ENCODE results near the gene LRRC3. TPM values are rescaled to one million over a fixed set of nuclear protein-coding genes. Genes with fewer than 3 reads are reported as not detected.

Gene LRRC3
- total and polyA plus RNA-seq, 5 donors from 2014 or later, result 0.15 to 1.6 (median 0.39) TPM

- Mint-ChIP-seq H3K9me3 (peaks cover 0 to 9% (median 2%) of the 10 kb centered on the region in 7 donors), H3K27me3 (peaks cover 21% of the 10 kb centered on the region), H3K4me1 (peaks cover 0 to 4% (median 3%) of the 10 kb centered on the region in 4 donors), H3K4me3 (no peak overlapping the region), H3K36me3 (no peaks in the 10 kb centered on the region), H3K27ac (no peak overlapping the region)
- DNase-seq (no peak), ATAC-seq (ENCODE audit: low read depth in 2 of 2) (no peak)
- no peak overlapping the region for H3K4me3 ChIP-seq (ENCODE audit: low read depth, low read length)
- peaks cover 5 to 9% of the 10 kb centered on the region in 2 experiments for H3K9me3 ChIP-seq (ENCODE audit: control insufficient read depth in 2 of 2, low read length in 2 of 2)
- H3K4me1 ChIP-seq (ENCODE audit: control insufficient read depth, insufficient read depth, low read length, poor library complexity, severe bottlenecking), result peaks cover 4% of the 10 kb centered on the region
- no peaks in the 10 kb centered on the region for H3K36me3 ChIP-seq (ENCODE audit: control insufficient read depth, insufficient read depth, low read length)
- no peaks in the 10 kb centered on the region for H3K27me3 ChIP-seq (ENCODE audit: control insufficient read depth, insufficient read depth, low read length)
- H3K27ac ChIP-seq (ENCODE audit: insufficient read depth, low read length, poor library complexity, severe bottlenecking), result no peak overlapping the region
These were observed 4.3 kb upstream of the LRRC3 start for GRCh38 chr21:44450999-44451398.

DNA sequence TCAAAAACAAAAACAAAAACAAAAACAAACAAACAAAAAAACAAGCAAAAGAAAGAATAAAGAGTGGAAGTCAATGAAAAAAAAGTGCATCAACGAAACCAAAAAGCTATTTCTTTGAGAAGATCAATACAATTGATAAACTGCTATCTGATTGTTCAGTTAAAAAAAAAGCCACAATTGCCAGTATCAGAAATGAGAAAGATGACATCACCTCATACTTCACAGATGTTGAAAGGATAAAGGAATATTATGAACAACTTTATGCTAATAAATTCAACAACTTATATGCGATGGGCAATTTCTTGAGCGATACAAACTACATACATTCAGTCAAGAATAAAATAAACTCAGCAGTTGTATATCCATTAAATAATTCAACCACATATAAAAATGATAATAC is 2.2 kb upstream of the LRRC3 start:
- Mint-ChIP-seq H3K36me3 (no peaks in the 10 kb centered on the region), H3K4me3 (peak overlapping the region in 2 of 4 donors; percentile 58 to 69), H3K9me3 (peaks cover 0 to 9% (median 2%) of the 10 kb centered on the region in 7 donors), H3K4me1 (peaks cover 0 to 5% (median 3%) of the 10 kb centered on the region in 4 donors), H3K27me3 (peaks cover 14% of the 10 kb centered on the region), H3K27ac (no peak overlapping the region)
- Histone ChIP-seq H3K4me3 (ENCODE audit: low read depth, low read length) (no peak overlapping the region), H3K9me3 (ENCODE audit: control insufficient read depth in 2 of 2, low read length in 2 of 2) (peaks cover 5 to 9% of the 10 kb centered on the region in 2 experiments), H3K4me1 (ENCODE audit: control insufficient read depth, insufficient read depth, low read length, poor library complexity, severe bottlenecking) (peaks cover 10% of the 10 kb centered on the region), H3K27ac (ENCODE audit: insufficient read depth, low read length, poor library complexity, severe bottlenecking) (no peak overlapping the region), H3K27me3 (ENCODE audit: control insufficient read depth, insufficient read depth, low read length) (no peaks in the 10 kb centered on the region), H3K36me3 (ENCODE audit: control insufficient read depth, insufficient read depth, low read length) (no peaks in the 10 kb centered on the region)
- ATAC-seq (ENCODE audit: low read depth in 2 of 2) (no peak), DNase-seq (no peak)

GRCh38 chr21:44454058-44454457 is 1.3 kb upstream of the LRRC3 start:
- ATAC-seq (ENCODE audit: low read depth in 2 of 2), result no peak
- Histone ChIP-seq H3K4me3 (ENCODE audit: low read depth, low read length) (no peak overlapping the region), H3K36me3 (ENCODE audit: control insufficient read depth, insufficient read depth, low read length) (no peaks in the 10 kb centered on the region), H3K27me3 (ENCODE audit: control insufficient read depth, insufficient read depth, low read length) (no peaks in the 10 kb centered on the region), H3K4me1 (ENCODE audit: control insufficient read depth, insufficient read depth, low read length, poor library complexity, severe bottlenecking) (peaks cover 10% of the 10 kb centered on the region), H3K27ac (ENCODE audit: insufficient read depth, low read length, poor library complexity, severe bottlenecking) (no peak overlapping the region), H3K9me3 (ENCODE audit: control insufficient read depth in 2 of 2, low read length in 2 of 2) (peaks cover 5 to 9% of the 10 kb centered on the region in 2 experiments)
- Mint-ChIP-seq H3K27ac (peak overlapping the region in 2 of 3 donors; percentile 50 to 89), H3K36me3 (no peaks in the 10 kb centered on the region), H3K27me3 (peaks cover 14% of the 10 kb centered on the region), H3K4me1 (peaks cover 0 to 5% (median 2%) of the 10 kb centered on the region in 4 donors), H3K9me3 (peaks cover 0 to 9% (median 2%) of the 10 kb centered on the region in 7 donors), H3K4me3 (peak overlapping the region; percentile 43 to 81 (median 64))
- no peak for DNase-seq

- no peaks in the 10 kb centered on the region for H3K27me3 ChIP-seq (ENCODE audit: control insufficient read depth, insufficient read depth, low read length)
- H3K4me3 ChIP-seq (ENCODE audit: low read depth, low read length), result no peak overlapping the region
- H3K9me3 ChIP-seq (ENCODE audit: control insufficient read depth in 2 of 2, low read length in 2 of 2), result peaks cover 5 to 9% of the 10 kb centered on the region in 2 experiments
- Mint-ChIP-seq H3K27me3 (peaks cover 12% of the 10 kb centered on the region), H3K4me1 (peaks cover 0 to 5% (median under 1%) of the 10 kb centered on the region in 4 donors), H3K27ac (no peak overlapping the region), H3K36me3 (no peaks in the 10 kb centered on the region), H3K4me3 (peak overlapping the region in 3 of 4 donors; percentile 79 to 82 (median 80)), H3K9me3 (peaks cover 0 to 9% (median 2%) of the 10 kb centered on the region in 7 donors)
- peak in 1 of 3 donors; percentile 57 for DNase-seq
- H3K27ac ChIP-seq (ENCODE audit: insufficient read depth, low read length, poor library complexity, severe bottlenecking), result no peak overlapping the region
- peaks cover 10% of the 10 kb centered on the region for H3K4me1 ChIP-seq (ENCODE audit: control insufficient read depth, insufficient read depth, low read length, poor library complexity, severe bottlenecking)
- no peaks in the 10 kb centered on the region for H3K36me3 ChIP-seq (ENCODE audit: control insufficient read depth, insufficient read depth, low read length)
- peak; percentile 33 to 48 for ATAC-seq (ENCODE audit: low read depth in 2 of 2)
These were observed 359 bp downstream of the LRRC3 start for GRCh38 chr21:44455524-44456213.

DNA sequence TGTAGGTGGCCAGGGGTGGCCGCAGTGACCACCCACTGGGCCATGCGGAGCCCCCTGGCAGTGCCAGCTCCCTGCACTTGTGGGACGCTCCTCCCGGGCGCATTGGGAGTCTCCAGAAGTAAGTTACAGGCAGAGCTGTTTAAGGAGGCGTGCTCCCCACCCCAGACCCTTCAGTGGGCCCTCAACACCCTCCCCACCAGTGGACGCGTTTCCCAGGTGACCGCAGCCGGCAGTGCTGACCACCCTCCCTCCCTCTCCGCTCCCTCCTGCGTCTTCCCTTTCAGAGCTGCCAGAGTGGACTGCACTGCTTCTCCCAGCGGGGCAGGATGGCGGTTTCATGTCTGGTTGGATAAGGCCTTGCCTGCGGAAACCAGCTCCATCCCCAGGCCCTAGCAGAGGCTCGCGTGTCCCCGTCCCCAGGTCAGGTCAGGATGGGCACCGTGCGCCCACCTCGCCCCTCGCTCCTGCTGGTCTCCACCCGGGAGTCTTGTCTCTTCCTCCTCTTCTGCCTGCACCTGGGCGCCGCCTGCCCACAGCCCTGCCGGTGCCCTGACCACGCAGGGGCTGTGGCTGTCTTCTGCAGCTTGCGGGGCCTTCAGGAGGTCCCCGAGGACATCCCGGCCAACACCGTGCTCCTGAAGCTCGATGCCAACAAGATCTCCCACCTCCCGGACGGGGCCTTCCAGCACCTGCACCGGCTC is 1.1 kb downstream of the LRRC3 start:
- no peak for ATAC-seq (ENCODE audit: low read depth in 2 of 2)
- peak overlapping the region in 3 of 4 donors; percentile 52 to 82 (median 76) for H3K4me3 Mint-ChIP-seq
- peaks cover 7% of the 10 kb centered on the region for H3K27me3 Mint-ChIP-seq
- H3K4me1 Mint-ChIP-seq, result peaks cover 0 to 5% (median 0%) of the 10 kb centered on the region in 4 donors
- no peaks in the 10 kb centered on the region for H3K36me3 ChIP-seq (ENCODE audit: control insufficient read depth, insufficient read depth, low read length)
- no peak overlapping the region for H3K27ac Mint-ChIP-seq
- H3K27ac ChIP-seq (ENCODE audit: insufficient read depth, low read length, poor library complexity, severe bottlenecking), result no peak overlapping the region
- peaks cover 5 to 9% of the 10 kb centered on the region in 2 experiments for H3K9me3 ChIP-seq (ENCODE audit: control insufficient read depth in 2 of 2, low read length in 2 of 2)
- H3K9me3 Mint-ChIP-seq, result peaks cover 0 to 9% (median 2%) of the 10 kb centered on the region in 7 donors
- H3K4me1 ChIP-seq (ENCODE audit: control insufficient read depth, insufficient read depth, low read length, poor library complexity, severe bottlenecking), result peaks cover 10% of the 10 kb centered on the region
- DNase-seq, result no peak
- no peaks in the 10 kb centered on the region for H3K36me3 Mint-ChIP-seq
- no peak overlapping the region for H3K4me3 ChIP-seq (ENCODE audit: low read depth, low read length)
- no peaks in the 10 kb centered on the region for H3K27me3 ChIP-seq (ENCODE audit: control insufficient read depth, insufficient read depth, low read length)

- DNase-seq (no peak), ATAC-seq (ENCODE audit: low read depth in 2 of 2) (no peak)
- no peak overlapping the region for H3K27ac ChIP-seq (ENCODE audit: insufficient read depth, low read length, poor library complexity, severe bottlenecking)
- H3K27me3 ChIP-seq (ENCODE audit: control insufficient read depth, insufficient read depth, low read length), result no peaks in the 10 kb centered on the region
- Mint-ChIP-seq H3K27me3 (peaks cover 7% of the 10 kb centered on the region), H3K4me1 (peaks cover 0 to 5% (median 0%) of the 10 kb centered on the region in 4 donors), H3K27ac (no peak overlapping the region), H3K4me3 (peak overlapping the region in 3 of 4 donors; percentile 52 to 82 (median 76)), H3K9me3 (peaks cover 0 to 9% (median 2%) of the 10 kb centered on the region in 7 donors), H3K36me3 (no peaks in the 10 kb centered on the region)
- peaks cover 10% of the 10 kb centered on the region for H3K4me1 ChIP-seq (ENCODE audit: control insufficient read depth, insufficient read depth, low read length, poor library complexity, severe bottlenecking)
- H3K36me3 ChIP-seq (ENCODE audit: control insufficient read depth, insufficient read depth, low read length), result no peaks in the 10 kb centered on the region
- peaks cover 5 to 9% of the 10 kb centered on the region in 2 experiments for H3K9me3 ChIP-seq (ENCODE audit: control insufficient read depth in 2 of 2, low read length in 2 of 2)
- no peak overlapping the region for H3K4me3 ChIP-seq (ENCODE audit: low read depth, low read length)
These were observed 1.8 kb downstream of the LRRC3 start for GRCh38 chr21:44456915-44457736.

- H3K4me3 ChIP-seq (ENCODE audit: low read depth, low read length), result no peak overlapping the region
- H3K4me3 Mint-ChIP-seq, result no peak overlapping the region
- DNase-seq, result no peak
- no peaks in the 10 kb centered on the region for H3K27me3 Mint-ChIP-seq
- H3K4me1 ChIP-seq (ENCODE audit: control insufficient read depth, insufficient read depth, low read length, poor library complexity, severe bottlenecking), result peaks cover 10% of the 10 kb centered on the region
- H3K9me3 Mint-ChIP-seq, result peaks cover 0 to 4% (median 0%) of the 10 kb centered on the region in 7 donors
- H3K36me3 Mint-ChIP-seq, result no peaks in the 10 kb centered on the region
- no peaks in the 10 kb centered on the region for H3K27me3 ChIP-seq (ENCODE audit: control insufficient read depth, insufficient read depth, low read length)
- peak overlapping the region in 1 of 3 donors; percentile 51 for H3K27ac Mint-ChIP-seq
- H3K27ac ChIP-seq (ENCODE audit: insufficient read depth, low read length, poor library complexity, severe bottlenecking), result no peak overlapping the region
- peaks cover 0 to 5% (median 0%) of the 10 kb centered on the region in 4 donors for H3K4me1 Mint-ChIP-seq
- no peak for ATAC-seq (ENCODE audit: low read depth in 2 of 2)
- H3K9me3 ChIP-seq (ENCODE audit: control insufficient read depth in 2 of 2, low read length in 2 of 2), result peaks cover 2 to 8% of the 10 kb centered on the region in 2 experiments
- H3K36me3 ChIP-seq (ENCODE audit: control insufficient read depth, insufficient read depth, low read length), result no peaks in the 10 kb centered on the region
These were observed 3.8 kb downstream of the LRRC3 start for GRCh38 chr21:44458971-44459711.
